Spleen (tissue), 11 donors: ENCODE measurements around the gene XPR1. TPM values are rescaled to one million over a fixed set of nuclear protein-coding genes. Genes with fewer than 3 reads are reported as not detected.

Source experiments
- DNase-seq: peaks from one replicate; pipeline ENCODE4 v3.0.0-alpha.2; 2020
- H3K27ac ChIP-seq, 8 donors: fragments of 200-600 bp; sonication (generic) in 7 of 8; 1 replicate in 4 of 8; 2 replicates in 4 of 8; pipeline versions ENCODE4 v1.5.0 to v1.8.0; 2016 to 2021; ENCODE audit warnings: inconsistent platforms in 4 of 8, mild to moderate bottlenecking in 4 of 8, moderate library complexity in 1 of 8
- H3K27me3 ChIP-seq, 7 donors: fragments of 200-600 bp; sonication (generic) in 6 of 7; replicated peaks in 1 of 7; 1 replicate in 4 of 7; 2 replicates in 3 of 7; pipeline versions ENCODE4 v1.5.0 to v1.8.0; 2016 to 2021; ENCODE audit warnings: inconsistent platforms in 3 of 7, mild to moderate bottlenecking in 1 of 7
- H3K36me3 ChIP-seq, 6 donors: fragments of 200-600 bp; sonication (generic) in 5 of 6; 1 replicate in 4 of 6; 2 replicates in 2 of 6; pipeline versions ENCODE4 v1.5.0 to v1.8.0; 2016 to 2021; ENCODE audit warnings: inconsistent platforms in 2 of 6
- H3K4me1 ChIP-seq, 6 donors: fragments of 200-600 bp; sonication (generic) in 5 of 6; 1 replicate in 3 of 6; 2 replicates in 3 of 6; pipeline versions ENCODE4 v1.5.0 to v1.8.0; 2016 to 2021; ENCODE audit warnings: inconsistent platforms in 3 of 6
- H3K4me3 ChIP-seq, 8 donors: fragments of 200-600 bp; sonication (generic) in 7 of 8; 1 replicate in 4 of 8; 2 replicates in 4 of 8; pipeline versions ENCODE4 v1.5.0 to v1.8.0; 2016 to 2021; ENCODE audit warnings: inconsistent platforms in 4 of 8, mild to moderate bottlenecking in 4 of 8, moderate library complexity in 2 of 8
- H3K9me3 ChIP-seq, 8 donors: fragments of 200-600 bp; sonication (generic) in 7 of 8; 1 replicate in 4 of 8; 2 replicates in 4 of 8; pipeline versions ENCODE4 v1.5.0 to v1.8.0; 2016 to 2021; ENCODE audit warnings: inconsistent platforms in 4 of 8
- POLR2A ChIP-seq, 3 donors: fragments of 450-650 bp; IDR thresholded peaks; one replicate each; pipeline ENCODE4 v1.5.1; 2017; ENCODE audit warnings: antibody characterized with exemption in 3 of 3, mild to moderate bottlenecking in 1 of 3
- POLR2AphosphoS5 ChIP-seq, 3 donors: sonication (generic); formaldehyde crosslinking; IDR thresholded peaks; one replicate each; pipeline ENCODE4 v1.5.1; 2017; ENCODE audit warnings: antibody characterized with exemption in 3 of 3
- WGBS, 5 donors: extraction: QIAGEN DNeasy Blood & Tissue Kit in 3 of 5; methylation state at CpG; one replicate each; pipeline versions ENCODE4 v1.1.5 to v1.1.7; 2013 to 2018; 5-methylcytosine and 5-hydroxymethylcytosine counted together
- intact Hi-C: fragments of 100-400 bp; cut with DNase I; formaldehyde crosslinking; loops from one replicate; pipeline ENCODE4 v1.15.0; 2023; ENCODE audit warnings: low total_unique reads
- polyA plus RNA-seq, 3 donors: library from polyadenylated mRNA; stranded (reverse); fragments of 200-250 nt; gene quantifications; one replicate each; pipeline ENCODE4 v1.2.1, GENCODE V29; 2013
- total RNA-seq, 7 donors: library from RNA; depleted of rRNA in 3 of 7; stranded (reverse); fragments of >200 nt in 3 of 7; fragmentation: NEBNext Ultra II Directional in 4 of 7; extraction: Animal tissue kit (Norgen Biotek cat#: 25700) in 4 of 7; gene quantifications; one replicate each; pipeline versions ENCODE4 v1.1.0 to v1.2.1, GENCODE V29; 2016 to 2021
- TF ChIP-seq, protein P1 (sequence below), 11 experiments: fragments of 200-600 bp in 7 of 11; fragments of 450-650 bp in 4 of 11; sonication (generic) in 4 of 11; IDR thresholded peaks in 8 of 11; conservative IDR thresholded peaks in 3 of 11; 1 replicate in 7 of 11; 2 replicates in 4 of 11; pipeline versions ENCODE4 v1.4.0 to v1.8.0; 2016 to 2021; ENCODE audit warnings: antibody characterized with exemption in 11 of 11, inconsistent platforms in 4 of 11, mild to moderate bottlenecking in 1 of 11
- donor health status: healthy with polysubstance abuse.
- donor health status: DM: no; HTN: no; CAD: no; lungs with moderate emphysema.
- donor health status: DM: no; HTN: no; CAD: no.
- donor health status: Bipolar disorder and iron deficiency.
- donor health status: healthy.
- donor health status: DM: no; HTN: no; CAD: no.
- donor health status: DM: yes; HTN: yes; CAD: no.

The XPR1 gene
- total and polyA plus RNA-seq, 10 donors = 2.3 to 26.8 (median 18.1) TPM

GRCh38 chr1:180884588-180885300 lies 252.9 kb downstream of the XPR1 start:
- Histone ChIP-seq H3K27ac (no peak overlapping the region), H3K36me3 (peaks cover 0 to 54% (median 5%) of the 10 kb centered on the region in 6 donors), H3K9me3 (no peaks in the 10 kb centered on the region), H3K27me3 (no peaks in the 10 kb centered on the region), H3K4me3 (no peak overlapping the region), H3K4me1 (no peaks in the 10 kb centered on the region)
- WGBS, 5 donors = 94 to 97% (median 95%) methylated on average over 3 of the region's 3 CpGs
- no peak for TF ChIP-seq POLR2A (IDR thresholded peaks at IDR 0.05)
- intact Hi-C loops = loop anchor here (5.0 kb wide), 1 partner anchor 283 kb away; no protein-coding TSS in a partner anchor
- DNase-seq = no peak

DNA sequence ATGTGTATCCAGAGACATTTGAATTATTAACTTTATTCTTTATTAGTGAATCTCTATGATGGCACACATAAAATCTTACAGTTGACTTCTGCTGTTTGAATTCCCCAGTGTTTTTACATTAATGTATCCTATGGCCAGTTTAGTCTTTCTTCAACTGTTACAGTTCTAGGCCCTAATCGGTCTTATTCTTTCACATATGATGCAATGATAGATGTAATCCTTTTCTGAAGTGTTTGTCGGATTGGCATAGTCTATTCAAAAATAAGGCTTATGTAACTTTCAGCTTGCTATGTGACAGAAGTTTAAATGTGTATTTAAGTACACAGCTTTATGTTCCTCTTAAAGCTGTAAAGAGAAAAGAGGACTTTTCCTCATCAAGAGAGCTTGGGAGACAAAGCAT lies 254.5 kb downstream of the XPR1 start:
- Histone ChIP-seq H3K9me3 (no peaks in the 10 kb centered on the region), H3K4me3 (no peak overlapping the region), H3K27ac (no peak overlapping the region), H3K36me3 (peaks cover 0 to 39% (median 2%) of the 10 kb centered on the region in 6 donors), H3K4me1 (no peaks in the 10 kb centered on the region), H3K27me3 (no peaks in the 10 kb centered on the region)
- 66 to 95% (median 78%) methylated on average over 2 of the region's 2 CpGs for WGBS, 5 donors
- intact Hi-C loops = no loop called here
- TF ChIP-seq POLR2AphosphoS5 (IDR thresholded peaks at IDR 0.05) = no peak
- no peak for TF ChIP-seq POLR2A (IDR thresholded peaks at IDR 0.05)
- TF ChIP-seq, protein P1, sequence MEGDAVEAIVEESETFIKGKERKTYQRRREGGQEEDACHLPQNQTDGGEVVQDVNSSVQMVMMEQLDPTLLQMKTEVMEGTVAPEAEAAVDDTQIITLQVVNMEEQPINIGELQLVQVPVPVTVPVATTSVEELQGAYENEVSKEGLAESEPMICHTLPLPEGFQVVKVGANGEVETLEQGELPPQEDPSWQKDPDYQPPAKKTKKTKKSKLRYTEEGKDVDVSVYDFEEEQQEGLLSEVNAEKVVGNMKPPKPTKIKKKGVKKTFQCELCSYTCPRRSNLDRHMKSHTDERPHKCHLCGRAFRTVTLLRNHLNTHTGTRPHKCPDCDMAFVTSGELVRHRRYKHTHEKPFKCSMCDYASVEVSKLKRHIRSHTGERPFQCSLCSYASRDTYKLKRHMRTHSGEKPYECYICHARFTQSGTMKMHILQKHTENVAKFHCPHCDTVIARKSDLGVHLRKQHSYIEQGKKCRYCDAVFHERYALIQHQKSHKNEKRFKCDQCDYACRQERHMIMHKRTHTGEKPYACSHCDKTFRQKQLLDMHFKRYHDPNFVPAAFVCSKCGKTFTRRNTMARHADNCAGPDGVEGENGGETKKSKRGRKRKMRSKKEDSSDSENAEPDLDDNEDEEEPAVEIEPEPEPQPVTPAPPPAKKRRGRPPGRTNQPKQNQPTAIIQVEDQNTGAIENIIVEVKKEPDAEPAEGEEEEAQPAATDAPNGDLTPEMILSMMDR (IDR thresholded peaks at IDR 0.05 in 8 of 11, conservative IDR thresholded peaks at IDR 0.05 in 3 of 11) = no peak
- DNase-seq = no peak

DNA sequence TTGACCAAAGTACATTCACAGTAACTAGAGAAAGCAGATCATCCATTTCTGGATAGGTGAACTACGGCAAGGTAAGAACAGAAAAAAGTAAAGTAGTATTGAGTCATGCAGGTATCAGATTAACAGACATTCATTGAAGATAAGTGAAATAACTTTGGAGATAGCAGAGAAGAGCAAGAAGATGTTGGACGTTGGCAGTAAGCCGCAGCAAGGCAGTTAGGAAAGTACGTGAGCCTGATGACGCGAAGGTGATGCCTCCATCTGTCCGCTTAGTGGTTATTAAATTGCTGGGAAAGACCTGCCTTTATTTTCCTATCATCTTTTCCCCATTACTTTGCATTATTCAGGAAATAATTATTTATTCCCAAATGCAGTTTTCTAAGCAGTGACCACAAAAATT lies 256.0 kb downstream of the XPR1 start:
- WGBS, 5 donors = 94 to 98% (median 97%) methylated on average over 7 of the region's 7 CpGs
- H3K9me3 ChIP-seq = no peaks in the 10 kb centered on the region
- peaks cover 0 to 32% (median 2%) of the 10 kb centered on the region in 6 donors for H3K36me3 ChIP-seq
- no peak overlapping the region for H3K4me3 ChIP-seq
- no peak for TF ChIP-seq POLR2A (IDR thresholded peaks at IDR 0.05)
- TF ChIP-seq, protein P1 (IDR thresholded peaks at IDR 0.05 in 8 of 11, conservative IDR thresholded peaks at IDR 0.05 in 3 of 11) = no peak
- TF ChIP-seq POLR2AphosphoS5 (IDR thresholded peaks at IDR 0.05) = no peak
- no peaks in the 10 kb centered on the region for H3K4me1 ChIP-seq
- no peak for DNase-seq
- no peak overlapping the region for H3K27ac ChIP-seq
- no peaks in the 10 kb centered on the region for H3K27me3 ChIP-seq
- intact Hi-C loops = no loop called here

- Histone ChIP-seq H3K4me3 (no peak overlapping the region), H3K36me3 (peaks cover 0 to 22% (median 2%) of the 10 kb centered on the region in 6 donors), H3K4me1 (peaks cover 0 to 7% (median 0%) of the 10 kb centered on the region in 6 donors), H3K27me3 (no peaks in the 10 kb centered on the region), H3K9me3 (no peaks in the 10 kb centered on the region), H3K27ac (no peak overlapping the region)
- DNase-seq = no peak
- WGBS, 5 donors = 52 to 80% (median 58%) methylated on average over 1 of the region's 1 CpG
- TF ChIP-seq POLR2A (IDR thresholded peaks at IDR 0.05) = no peak
- intact Hi-C loops = no loop called here
Measured at GRCh38 chr1:180888870-180889269, 257.0 kb downstream of the XPR1 start.

DNA sequence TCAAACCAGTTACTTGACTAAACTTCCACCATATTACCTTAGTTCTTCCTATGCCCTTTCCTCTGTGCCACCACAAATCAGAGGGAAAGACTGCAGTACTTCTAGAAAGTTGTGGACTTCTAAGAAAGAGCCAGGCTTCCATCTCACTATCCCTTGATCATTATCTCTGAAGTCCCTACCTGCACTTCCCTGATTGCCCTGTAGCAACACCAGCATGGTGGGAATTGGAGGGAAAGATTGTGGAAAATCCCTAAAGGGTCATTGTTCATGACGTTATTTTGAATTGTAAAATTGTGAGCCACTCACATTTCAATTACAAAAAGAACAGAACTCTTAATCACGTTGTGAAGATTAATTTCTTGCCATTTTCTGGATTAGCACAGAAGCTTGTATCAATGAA lies 257.5 kb downstream of the XPR1 start:
- peaks cover 0 to 17% (median 2%) of the 10 kb centered on the region in 6 donors for H3K36me3 ChIP-seq
- H3K9me3 ChIP-seq = no peaks in the 10 kb centered on the region
- H3K27me3 ChIP-seq = no peaks in the 10 kb centered on the region
- peaks cover 0 to 9% (median 0%) of the 10 kb centered on the region in 6 donors for H3K4me1 ChIP-seq
- H3K27ac ChIP-seq = no peak overlapping the region
- WGBS, 5 donors = 86 to 96% (median 90%) methylated on average over 2 of the region's 2 CpGs
- DNase-seq = no peak
- no peak overlapping the region for H3K4me3 ChIP-seq
- TF ChIP-seq, protein P1 (IDR thresholded peaks at IDR 0.05 in 8 of 11, conservative IDR thresholded peaks at IDR 0.05 in 3 of 11) = no peak
- TF ChIP-seq POLR2A (IDR thresholded peaks at IDR 0.05) (no peak), POLR2AphosphoS5 (IDR thresholded peaks at IDR 0.05) (no peak)
- intact Hi-C loops = no loop called here
